ENCODE results near the gene COQ8A.
"Not testable (repeated sequence)": the region's sequence is repeated elsewhere in the genome, so short reads cannot be mapped to it uniquely, and the experiment has no call there.

Gene COQ8A

DNA sequence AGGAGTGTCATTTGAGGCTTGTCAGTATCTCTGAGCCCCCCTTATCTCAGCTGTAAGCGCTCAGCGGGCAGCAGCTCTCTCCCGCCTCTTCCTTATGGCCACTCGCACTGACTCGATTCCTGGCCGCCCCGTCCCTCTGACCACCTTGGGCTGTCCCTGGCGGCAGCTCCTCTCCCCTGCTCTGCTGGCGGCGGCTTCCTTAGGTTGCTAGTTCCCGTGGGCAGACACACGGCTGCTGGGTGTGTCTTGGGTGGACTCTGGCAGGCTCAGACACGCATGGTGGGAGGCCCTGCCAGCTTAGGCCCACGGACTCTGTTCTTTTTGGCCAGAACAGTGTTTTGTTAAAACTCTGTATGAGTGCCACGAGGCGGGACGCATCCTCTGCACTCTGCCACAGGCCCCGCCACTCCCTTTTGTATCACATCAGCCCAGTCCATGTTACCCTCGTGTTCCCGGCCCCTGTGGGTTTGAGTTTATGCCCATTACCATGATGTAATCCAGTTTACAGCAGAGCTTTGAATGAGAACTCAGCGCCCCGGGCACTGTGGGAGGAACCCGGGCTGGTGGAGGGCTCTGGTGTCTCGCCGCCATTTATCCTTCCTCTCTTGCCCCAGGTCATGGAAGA lies 45.9 kb downstream of the COQ8A start:
- no peak for DNase-seq

DNA sequence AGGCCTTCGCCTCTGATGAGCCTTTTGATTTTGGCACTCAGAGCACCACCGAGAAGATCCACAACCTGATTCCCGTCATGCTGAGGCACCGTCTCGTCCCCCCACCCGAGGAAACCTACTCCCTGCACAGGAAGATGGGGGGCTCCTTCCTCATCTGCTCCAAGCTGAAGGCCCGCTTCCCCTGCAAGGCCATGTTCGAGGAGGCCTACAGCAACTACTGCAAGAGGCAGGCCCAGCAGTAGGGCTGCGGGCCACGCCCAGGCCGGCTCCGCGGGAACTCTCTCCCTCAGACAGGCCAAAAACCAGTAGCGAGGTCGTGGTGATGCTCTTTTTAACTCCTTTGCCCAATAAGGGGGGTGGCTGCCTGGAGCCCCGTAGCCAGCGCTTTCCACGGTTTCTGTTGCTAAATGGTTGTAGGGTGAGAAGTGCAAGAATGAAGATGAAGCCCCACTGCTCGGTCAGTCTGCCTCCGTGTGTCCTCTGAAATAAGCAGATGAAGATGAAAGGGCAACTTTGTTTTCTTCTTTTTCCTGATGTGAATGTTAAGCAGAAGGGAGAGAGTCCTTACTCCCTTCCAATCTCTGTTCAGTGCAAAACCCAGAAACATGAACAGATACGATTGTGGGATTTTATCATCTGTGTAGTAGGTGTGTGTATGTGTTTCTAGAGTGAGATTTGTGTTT lies 46.5 kb downstream of the COQ8A start:
- DNase-seq: no peak

DNA sequence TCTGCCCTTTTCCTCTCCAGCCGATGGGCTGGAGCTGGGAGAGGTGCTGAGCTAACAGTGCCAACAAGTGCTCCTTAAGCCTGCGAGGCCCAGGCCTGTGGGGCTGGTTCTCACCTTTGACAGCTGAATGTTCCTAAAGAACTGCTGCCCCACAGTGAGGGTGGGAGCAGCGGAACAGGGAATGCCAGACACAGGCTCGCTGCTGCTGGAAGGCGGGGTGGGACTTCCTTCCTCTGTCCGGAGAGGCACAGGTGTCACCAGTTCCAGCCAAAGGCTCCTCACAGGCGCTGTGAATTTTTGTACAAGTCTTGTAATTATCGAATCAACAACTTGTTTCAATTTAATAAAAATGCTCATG lies 47.1 kb downstream of the COQ8A start:
- no peak for DNase-seq

DNA sequence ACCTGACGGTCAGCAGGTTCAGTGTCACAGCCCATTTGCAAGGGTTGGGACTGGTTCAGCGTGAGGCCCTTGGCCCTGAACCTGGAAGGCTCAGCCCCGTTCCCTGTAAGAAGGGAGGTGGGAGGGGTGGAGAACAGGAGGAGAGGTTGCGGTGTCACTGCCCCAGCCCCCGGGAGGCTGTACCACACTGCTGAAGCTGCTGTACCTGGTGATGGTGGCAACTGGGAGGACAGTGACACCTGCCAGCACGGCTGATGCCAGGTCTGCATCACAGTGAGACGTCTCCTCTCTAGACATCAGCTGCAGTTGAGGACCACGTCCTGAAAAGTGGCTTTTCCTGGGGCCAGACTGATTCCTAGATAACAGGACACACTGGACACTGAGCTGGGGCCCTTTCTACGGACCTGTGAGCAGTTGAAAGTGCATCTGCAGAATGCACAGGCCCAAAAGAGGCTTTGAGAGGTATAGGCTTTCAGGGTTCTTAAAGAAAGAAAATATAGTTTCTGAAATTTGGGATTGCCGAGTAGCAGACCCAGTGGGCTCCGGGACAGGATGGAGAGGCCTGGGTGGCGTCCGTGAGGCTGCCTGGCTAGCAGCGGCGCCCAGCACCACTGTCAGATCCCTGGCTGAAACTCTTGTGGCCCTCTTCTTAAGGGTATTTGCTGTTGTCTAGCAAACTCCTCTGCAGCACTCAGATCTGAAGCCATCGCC lies 47.7 kb downstream of the COQ8A start:
- DNase-seq: no peak

DNA sequence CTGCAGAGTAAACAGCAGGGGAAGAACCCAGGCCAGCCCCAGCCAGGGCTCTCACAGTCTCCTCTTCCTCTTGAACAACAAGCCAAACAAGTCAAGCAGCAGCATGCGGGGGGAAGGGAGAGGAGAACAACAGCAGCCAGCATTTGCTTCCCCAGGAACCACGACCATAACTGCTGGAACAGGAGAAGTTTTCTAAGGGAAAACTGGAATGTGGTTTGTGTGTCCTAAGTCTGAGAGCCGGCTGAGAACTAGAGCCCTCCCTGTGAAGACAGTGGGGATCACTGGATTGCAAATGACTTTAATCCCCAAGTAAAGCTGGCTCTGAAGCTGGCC lies 48.2 kb downstream of the COQ8A start:
- DNase-seq: no peak

DNA sequence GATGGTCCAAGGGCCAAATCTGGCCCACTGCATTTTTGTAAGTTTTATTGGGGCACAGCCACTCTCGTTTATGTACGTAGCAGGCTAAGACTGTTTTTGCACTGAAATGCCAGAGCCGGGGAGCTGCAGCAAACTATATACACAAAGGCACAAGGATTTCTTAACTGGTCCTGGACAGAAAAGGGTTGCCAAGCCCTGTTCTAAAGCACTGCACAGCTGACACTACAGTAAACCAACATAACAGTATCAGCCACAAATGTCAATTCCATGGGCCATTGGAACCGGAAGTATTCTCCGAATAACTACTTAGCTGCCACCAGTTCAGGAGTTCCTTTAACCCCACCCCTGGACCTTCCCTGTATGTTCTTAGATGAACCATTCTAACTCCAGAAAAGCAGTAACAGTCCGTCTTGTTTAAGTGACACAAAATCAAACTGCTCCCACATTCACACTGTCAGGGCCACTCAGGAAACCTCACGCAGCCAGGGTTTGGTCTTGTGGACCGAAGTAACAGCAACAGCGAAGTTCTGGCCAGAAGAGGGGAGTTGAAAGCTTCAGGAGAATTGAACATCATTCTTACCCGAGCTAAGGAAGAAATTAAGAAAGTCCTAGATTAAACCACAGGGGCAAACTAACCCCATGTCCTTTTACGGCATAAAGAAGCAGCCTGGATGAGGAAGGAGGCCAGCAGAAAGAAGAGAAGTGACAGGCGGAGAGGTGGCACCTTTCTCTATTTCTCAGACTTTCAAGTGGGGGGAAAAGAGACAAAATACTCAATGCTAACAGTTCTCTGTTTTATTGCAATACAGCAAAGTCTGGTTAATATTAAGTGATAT lies 49.2 kb downstream of the COQ8A start:
- peak; percentile 39 for DNase-seq

DNA sequence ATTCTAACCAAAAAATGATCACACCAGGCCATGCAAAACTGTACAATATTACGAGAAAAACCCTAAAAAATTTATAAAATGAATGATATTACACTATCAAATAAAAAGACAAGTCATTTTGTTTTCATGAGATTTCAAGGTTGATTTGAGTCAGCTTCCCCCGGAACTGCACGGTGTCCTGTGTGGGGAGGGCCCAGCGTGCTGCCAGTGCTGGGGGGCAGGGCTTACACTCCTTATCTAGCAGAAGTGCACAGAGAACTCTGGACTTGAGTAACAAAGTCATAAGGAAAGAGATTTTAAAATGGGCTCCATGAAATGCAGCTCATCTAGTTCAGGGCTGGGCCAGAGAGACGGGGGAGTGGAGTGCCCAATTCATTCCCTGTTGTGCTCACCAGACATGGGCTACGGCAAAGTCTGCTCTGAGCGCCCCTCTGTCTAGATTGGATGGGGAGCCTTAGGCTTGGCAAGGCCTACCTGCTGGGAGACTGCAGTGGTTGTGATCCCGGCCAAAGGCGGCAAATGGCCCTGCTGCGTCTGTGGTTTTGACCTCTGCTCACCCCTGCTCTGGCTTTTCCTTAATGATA lies 50.1 kb downstream of the COQ8A start:
- peak; percentile 92 for DNase-seq

DNA sequence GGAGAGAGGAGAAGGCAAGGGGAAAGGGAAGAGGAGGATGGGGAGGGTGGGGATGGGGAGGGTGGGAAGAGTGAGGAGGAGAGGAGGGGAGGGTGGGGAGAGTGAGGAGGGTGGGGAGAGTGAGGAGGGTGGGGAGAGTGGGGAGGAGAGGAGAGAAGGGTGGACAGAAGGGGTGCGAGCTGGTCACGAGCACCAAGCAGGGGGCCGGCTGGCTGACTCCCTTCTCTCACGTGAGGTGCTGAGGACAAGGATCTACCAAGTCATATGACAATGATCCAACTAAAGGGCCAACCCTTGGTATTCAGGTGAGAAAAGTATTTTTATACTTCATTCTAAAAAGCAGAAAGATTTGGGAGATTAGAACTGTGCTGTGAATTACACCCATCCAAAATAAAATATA lies 51.8 kb downstream of the COQ8A start:
- DNase-seq: no peak

DNA sequence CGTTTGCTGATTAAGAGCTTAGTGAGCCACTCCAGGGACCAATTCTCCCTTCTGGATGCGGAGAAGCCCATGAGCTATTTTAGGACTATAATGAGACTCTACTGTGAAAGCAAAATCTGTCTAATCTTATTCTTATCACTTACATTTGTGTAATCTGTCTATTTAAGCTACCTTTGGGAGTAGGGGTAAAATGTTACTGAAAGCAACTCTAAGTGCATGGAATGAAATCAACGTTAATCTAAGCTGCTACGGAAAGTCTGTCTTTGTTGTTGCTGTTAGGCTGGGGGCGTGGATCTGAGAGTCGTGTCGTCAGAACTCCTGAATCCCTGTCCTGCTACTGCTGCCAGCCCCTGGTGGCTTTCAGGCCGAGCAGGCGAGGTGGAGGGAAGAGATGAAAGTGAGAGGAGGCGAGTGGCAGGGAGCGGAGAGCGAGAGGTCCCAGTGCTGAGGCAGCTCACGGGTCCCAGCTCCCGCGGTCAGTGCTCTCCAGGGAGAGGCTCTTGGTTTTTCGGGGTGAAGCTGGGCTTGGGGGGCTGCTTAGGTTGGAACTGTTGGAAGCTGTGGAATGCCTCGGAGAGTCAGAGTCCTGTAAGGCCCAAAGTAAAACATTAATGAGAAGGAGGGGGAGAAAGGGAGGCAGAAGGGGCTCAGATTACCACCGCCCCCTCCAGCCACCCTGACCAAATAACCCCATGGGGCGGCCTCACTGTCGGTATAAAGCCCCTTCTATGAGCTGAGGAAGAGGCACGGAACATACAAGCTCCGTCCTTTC lies 53.9 kb downstream of the COQ8A start:
- no peak for DNase-seq

DNA sequence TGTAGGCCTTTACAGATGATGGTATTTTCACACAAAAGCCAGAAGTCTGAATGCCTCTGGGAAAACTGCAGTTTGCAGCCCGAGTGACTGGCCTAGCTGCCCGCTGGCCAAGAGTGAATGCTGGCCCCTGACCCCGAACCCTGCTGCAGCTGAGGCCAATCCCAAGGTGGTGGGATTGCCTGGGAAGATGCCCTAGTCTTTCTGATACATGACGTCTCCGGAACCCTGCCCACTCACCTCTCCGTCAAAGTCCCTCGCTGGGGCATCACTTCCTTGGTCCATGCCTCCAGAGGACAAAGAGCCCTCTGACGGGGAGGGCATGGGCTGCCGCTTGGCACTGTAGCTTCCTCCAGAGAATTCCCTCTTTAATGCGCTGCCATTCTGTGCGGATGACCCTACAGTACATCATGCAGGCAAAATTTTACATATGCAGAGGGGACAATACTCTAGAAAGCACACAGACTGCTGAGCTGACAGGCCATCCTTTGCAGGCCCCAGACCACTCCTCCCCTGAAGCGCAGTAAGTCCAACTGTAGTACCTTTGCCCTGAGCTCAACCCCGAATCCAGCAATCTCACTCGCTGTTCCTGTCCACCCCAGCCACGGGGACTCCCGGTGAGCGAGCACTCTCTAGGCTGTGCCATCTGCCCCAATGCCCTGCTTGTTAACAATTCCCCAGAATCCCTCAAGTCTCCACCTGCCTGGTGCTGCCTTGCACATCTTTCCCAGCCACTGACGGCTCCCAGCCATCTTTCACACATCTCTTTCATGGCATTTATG lies 54.7 kb downstream of the COQ8A start:
- DNase-seq: no peak

DNA sequence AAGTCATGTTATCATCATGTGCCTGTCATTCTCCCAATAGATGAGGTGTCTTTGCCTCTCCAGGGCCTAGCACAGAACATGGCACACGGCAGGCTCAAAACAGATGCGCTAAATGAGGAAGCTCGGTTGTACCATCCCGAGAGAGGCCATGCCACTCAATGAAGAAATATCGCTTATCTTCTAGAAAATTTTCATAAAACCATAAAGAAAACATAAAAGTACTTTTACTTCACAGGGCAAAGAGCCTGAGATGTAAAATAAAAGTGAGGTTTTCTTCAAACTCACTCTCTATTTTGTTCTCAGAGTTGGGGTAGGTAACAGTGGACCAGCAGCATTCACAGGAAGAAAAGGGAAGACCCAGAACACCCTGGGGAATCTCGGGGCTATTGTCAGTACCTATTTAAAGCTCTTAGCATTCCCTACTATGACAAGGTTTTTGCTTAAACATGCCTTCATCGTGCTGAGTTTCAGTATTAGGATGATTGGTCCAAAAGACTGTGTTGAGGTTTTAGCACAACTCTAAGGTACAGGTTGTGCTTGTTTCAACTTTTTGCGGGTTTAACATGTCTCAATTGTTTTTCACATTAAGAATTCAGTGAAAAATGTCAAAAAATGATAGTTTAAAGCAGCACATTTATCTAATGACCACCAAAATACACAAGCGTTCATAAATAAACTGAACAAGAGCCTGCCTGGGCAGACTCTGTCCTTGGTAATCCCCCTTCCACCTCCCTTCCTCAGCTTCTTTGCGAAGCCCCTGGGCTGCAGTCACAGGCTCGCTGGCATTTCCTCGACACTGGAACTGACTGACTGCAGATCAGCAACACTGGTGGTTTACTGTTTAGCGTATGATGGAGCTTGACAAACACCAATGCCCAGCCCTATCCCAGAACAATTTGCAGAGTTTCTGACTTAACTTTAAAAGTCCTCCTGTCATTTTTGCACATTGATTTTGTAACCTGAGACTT lies 55.6 kb downstream of the COQ8A start:
- no peak for DNase-seq

DNA sequence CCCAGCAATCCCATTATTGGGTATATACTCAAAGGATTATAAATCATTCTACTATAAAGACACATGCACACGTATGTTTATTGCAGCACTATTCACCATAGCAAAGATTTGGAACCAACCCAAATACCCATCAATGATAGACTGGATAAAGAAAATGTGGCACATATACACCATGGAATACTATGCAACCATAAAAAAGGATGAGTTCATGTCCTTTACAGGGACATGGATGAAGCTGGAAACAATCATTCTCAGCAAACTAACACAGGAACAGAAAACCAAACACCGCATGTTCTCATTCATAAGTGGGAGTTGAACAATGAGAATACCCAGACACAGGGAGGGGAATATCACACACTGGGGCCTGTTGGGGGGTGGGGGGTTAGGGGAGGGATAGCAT lies 59.5 kb downstream of the COQ8A start:
- not testable (repeated sequence) for DNase-seq

DNA sequence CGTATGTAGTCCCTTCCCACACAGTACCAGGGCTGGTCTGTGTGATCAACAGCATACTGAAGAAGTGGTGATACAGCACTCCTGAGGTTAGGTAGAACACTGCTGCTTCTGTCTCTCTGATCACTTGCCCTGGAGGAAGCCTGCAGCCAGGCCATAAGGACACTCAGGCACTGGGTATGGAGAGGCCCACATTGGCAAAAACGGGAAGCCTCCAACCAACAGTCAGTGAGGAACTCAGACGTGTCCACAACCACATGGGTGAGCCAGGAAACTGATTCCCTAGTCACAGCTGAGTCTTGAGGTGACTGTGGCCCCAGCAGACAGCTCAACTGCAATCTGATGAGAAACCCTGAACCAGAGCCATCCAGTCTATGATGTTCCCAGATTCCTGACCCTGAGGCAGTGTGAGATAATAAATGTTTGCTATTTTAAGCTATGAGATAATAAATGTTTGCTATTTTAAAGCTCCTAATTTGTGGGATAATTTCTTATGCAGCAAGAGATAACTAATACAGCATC lies 62.5 kb downstream of the COQ8A start:
- DNase-seq: no peak

DNA sequence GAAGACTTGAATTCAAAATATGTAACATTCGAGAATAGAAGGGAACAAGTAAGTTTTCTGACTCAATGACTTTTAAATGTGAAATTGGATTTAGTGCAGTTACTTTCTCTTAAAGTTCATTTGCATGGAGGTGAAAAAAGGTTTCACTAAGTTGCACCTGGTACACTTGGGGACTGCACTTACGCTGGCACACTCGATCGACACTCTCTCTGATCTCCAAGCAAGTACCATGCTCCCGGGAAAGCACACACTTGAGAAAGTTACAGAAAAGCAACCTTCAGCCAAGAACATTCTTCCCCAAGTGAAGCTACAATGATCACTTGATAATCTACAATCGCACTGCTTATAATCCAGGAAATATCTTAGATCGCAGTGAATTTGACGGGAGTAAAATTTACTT lies 63.1 kb downstream of the COQ8A start:
- DNase-seq: no peak

DNA sequence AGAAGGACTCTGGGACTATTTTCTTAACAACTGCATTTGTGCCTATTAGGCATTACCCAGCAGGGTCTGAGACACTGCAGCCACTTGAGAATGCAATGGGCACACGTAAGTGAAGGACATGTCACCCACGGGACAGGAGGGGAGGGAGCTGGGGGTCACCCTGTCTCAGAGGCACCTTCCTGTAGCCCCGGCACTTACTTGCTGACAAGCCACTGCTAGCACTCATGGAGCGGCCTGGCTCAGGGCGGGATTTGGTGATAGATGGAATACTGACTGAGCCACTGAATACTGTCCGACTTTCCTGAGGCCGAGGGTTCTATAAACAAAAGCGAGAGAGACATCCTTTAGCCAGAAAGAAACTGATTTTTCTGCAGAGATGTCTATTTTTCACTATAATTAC lies 64.7 kb downstream of the COQ8A start:
- no peak for DNase-seq

DNA sequence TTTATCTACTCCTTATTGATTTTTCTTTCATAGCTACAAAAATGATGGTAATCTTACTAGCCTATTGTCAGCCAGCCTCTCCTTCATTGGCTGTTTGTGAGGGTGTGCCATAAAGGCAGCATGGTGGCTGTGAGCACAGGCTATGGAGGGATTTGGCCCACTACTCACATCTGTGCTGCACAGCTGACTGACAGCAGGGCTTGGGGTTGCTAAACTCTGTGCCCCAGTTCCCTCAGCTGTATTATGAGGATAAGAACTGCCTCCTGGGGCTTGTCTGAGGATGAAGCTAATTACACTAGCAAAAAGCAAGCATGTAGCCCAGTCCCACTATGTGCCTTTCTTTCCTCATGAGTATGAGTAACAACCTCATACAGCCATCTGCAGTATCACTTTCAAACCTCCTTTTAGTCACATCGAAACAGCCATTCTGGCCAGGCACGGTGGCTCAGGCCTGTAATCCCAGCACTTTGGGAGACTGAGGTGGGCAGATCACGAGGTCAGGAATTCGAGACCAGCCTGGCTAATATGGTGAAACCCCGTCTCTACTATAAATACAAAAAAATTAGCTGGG lies 66.2 kb downstream of the COQ8A start:
- no peak for DNase-seq

DNA sequence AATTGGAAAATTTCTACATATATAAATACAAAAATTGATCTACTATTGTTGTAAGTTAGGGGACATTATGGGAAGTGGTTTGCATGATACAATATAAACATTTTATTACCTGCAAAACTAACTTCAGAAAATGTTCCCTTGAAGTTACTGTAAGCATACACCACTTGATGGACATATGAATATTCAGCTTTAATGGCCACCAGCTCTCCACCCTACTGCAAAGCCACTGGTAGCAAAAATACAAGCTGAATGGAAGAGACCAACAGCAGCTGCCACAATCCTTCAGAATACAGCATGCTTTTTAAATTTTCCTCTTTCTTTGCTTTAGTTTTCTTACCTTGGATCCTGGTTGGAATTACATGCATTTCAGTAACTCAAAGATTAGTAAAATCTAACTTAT lies 69.8 kb downstream of the COQ8A start:
- DNase-seq: no peak

DNA sequence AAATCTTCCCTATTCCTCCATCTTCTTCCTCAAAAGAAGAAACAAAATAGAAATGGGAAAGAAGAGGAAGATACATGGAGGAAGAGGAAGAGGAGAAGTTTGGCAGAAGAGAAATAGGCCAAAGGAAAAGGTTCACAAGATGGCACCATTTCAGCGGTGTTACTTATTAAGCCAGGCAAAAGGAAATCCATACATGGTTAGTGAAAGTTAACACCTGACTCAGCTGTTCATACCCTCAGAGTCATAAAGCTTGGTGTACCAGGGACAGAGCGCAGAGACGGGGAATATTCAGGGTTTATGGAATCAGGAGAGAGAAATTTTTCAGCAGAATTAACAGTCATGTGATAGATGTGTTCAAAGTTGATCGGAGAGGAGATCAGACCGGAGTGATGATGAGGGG lies 70.6 kb downstream of the COQ8A start:
- no peak for DNase-seq

DNA sequence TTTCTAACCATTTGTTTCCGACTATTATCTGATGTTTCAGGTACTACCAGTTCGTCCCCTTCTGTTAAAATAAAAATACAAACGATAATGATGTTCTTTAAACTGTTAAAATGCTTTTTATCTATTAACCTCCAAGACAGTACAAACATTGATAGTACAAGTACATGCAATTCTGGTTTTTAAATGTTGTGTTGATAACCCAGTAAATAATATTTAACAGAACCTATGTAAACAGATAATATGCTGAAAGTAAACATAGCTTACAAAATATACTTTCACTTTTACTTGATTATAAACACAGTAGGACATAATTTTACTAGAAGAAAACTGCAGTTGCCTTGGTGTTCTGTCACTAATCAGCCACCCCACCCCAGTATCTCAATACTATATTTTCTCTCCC lies 76.9 kb downstream of the COQ8A start:
- no peak for DNase-seq

DNA sequence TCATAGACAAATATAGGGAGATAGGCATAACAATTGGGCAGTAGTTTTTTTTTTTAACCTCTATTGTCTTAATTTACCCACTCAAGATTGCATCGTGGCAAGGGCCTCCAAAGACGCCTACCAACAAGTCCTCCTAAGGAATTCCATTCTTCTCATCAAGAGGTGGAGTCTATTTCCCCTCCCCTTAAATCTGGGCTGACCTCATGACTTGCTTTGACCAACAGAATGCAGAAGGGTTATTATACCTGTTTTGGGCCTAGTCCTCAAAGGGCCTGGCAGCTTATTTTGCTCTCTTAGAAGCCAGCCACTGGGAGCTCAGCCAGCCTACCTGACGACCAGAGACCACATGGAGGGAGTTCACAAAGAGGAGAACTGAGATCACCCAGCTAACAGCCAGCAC lies 92.3 kb downstream of the COQ8A start:
- no peak for DNase-seq
